Ishikawa (cell line): ENCODE data around the gene DHDDS.

Experiments used
- CEBPB ChIP-seq: IDR thresholded peaks from 2 replicates; pipeline ENCODE4 v1.6.1; 2012
- CREB1 ChIP-seq: IDR thresholded peaks from 2 replicates; pipeline ENCODE4 v1.6.1; 2012; ENCODE audit warnings: low read depth
- EGR1 ChIP-seq: IDR thresholded peaks from 2 replicates; pipeline ENCODE4 v1.6.1; 2012
- EP300 ChIP-seq: IDR thresholded peaks from 2 replicates; pipeline ENCODE4 v1.6.1; 2012; ENCODE audit warnings: borderline replicate concordance
- FOXM1 ChIP-seq: IDR thresholded peaks from 2 replicates; pipeline ENCODE4 v1.6.1; 2012; ENCODE audit warnings: low read depth, borderline replicate concordance
- NFIC ChIP-seq: IDR thresholded peaks from 2 replicates; pipeline ENCODE4 v1.6.1; 2012
- RAD21 ChIP-seq: IDR thresholded peaks from 2 replicates; pipeline ENCODE4 v1.6.1; 2012; ENCODE audit warnings: low read depth
- TAF1 ChIP-seq: IDR thresholded peaks from 2 replicates; pipeline ENCODE4 v1.6.1; 2012; ENCODE audit warnings: low read depth, mild to moderate bottlenecking
- TCF12 ChIP-seq: IDR thresholded peaks from 2 replicates; pipeline ENCODE4 v1.6.1; 2012; ENCODE audit warnings: low read depth
- TEAD4 ChIP-seq: IDR thresholded peaks from 2 replicates; pipeline ENCODE4 v1.6.1; 2012
- YY1 ChIP-seq: IDR thresholded peaks from 2 replicates; pipeline ENCODE4 v1.6.1; 2012; ENCODE audit warnings: low read depth
- ZBTB7A ChIP-seq: IDR thresholded peaks from 2 replicates; pipeline ENCODE4 v1.6.1; 2012; ENCODE audit warnings: low read depth
- TF ChIP-seq, protein P1 (sequence below): IDR thresholded peaks from 2 replicates; pipeline ENCODE4 v1.6.1; 2012; ENCODE audit warnings: low read depth, mild to moderate bottlenecking
- TF ChIP-seq, protein P2 (sequence below): IDR thresholded peaks from 2 replicates; pipeline ENCODE4 v1.6.1; 2012
- TF ChIP-seq, protein P3 (sequence below): IDR thresholded peaks from 2 replicates; pipeline ENCODE4 v1.6.1; 2012

DHDDS gene

DNA sequence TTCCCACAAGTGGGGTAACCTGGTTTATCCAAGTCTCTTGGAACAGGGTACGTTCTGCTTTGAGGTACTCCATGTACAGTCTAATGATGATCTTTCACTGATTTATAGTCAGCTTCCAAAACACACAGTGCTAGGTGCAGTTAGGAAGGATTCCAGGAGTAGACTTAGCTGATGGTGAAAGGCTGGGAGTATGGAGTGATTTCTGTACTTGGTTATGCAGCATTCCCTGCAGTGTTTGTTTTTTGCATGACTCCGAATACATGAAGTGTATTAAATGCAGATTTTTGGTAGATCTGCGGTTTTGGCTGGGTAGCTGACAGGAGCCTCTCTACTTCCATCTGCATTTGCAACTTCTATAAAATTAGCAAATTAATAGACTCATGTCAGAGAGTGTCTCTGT lies 43.9 kb downstream of the DHDDS start:
- TF ChIP-seq TEAD4 = no peak
- TF ChIP-seq, protein P1, sequence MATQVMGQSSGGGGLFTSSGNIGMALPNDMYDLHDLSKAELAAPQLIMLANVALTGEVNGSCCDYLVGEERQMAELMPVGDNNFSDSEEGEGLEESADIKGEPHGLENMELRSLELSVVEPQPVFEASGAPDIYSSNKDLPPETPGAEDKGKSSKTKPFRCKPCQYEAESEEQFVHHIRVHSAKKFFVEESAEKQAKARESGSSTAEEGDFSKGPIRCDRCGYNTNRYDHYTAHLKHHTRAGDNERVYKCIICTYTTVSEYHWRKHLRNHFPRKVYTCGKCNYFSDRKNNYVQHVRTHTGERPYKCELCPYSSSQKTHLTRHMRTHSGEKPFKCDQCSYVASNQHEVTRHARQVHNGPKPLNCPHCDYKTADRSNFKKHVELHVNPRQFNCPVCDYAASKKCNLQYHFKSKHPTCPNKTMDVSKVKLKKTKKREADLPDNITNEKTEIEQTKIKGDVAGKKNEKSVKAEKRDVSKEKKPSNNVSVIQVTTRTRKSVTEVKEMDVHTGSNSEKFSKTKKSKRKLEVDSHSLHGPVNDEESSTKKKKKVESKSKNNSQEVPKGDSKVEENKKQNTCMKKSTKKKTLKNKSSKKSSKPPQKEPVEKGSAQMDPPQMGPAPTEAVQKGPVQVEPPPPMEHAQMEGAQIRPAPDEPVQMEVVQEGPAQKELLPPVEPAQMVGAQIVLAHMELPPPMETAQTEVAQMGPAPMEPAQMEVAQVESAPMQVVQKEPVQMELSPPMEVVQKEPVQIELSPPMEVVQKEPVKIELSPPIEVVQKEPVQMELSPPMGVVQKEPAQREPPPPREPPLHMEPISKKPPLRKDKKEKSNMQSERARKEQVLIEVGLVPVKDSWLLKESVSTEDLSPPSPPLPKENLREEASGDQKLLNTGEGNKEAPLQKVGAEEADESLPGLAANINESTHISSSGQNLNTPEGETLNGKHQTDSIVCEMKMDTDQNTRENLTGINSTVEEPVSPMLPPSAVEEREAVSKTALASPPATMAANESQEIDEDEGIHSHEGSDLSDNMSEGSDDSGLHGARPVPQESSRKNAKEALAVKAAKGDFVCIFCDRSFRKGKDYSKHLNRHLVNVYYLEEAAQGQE = no peak
- no peak for TF ChIP-seq CREB1
- TF ChIP-seq EP300 = no peak
- TF ChIP-seq ZBTB7A = no peak
- no peak for TF ChIP-seq RAD21
- no peak for TF ChIP-seq CEBPB
- no peak for TF ChIP-seq TAF1
- TF ChIP-seq, protein P2, sequence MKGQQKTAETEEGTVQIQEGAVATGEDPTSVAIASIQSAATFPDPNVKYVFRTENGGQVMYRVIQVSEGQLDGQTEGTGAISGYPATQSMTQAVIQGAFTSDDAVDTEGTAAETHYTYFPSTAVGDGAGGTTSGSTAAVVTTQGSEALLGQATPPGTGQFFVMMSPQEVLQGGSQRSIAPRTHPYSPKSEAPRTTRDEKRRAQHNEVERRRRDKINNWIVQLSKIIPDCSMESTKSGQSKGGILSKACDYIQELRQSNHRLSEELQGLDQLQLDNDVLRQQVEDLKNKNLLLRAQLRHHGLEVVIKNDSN = no peak
- no peak for TF ChIP-seq YY1
- no peak for TF ChIP-seq FOXM1
- TF ChIP-seq TCF12 = no peak
- TF ChIP-seq NFIC = no peak
- TF ChIP-seq, protein P3, sequence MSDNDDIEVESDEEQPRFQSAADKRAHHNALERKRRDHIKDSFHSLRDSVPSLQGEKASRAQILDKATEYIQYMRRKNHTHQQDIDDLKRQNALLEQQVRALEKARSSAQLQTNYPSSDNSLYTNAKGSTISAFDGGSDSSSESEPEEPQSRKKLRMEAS = no peak
- TF ChIP-seq EGR1 = no peak

DNA sequence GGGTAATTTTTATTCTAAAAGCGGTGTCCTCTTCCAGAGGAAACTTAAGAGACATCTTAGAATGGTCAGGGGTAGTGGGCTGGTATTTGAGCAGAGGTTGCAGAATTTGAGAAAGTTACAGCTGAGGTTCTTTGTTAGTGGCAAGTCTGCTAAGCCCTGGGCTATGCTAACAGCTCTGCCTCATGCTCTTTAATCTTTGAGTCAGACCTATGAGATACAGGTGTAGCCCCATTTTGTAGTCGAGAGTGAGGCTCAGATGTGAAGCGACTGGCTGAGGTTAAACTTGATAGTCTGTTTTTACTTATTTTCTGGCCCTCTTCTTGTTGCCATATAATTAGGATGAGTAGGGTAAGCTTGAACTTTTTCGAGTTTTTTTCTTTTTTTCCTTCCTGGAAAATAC lies 44.8 kb downstream of the DHDDS start:
- TF ChIP-seq YY1 = no peak
- TF ChIP-seq CEBPB = no peak
- no peak for TF ChIP-seq NFIC
- TF ChIP-seq, protein P1 = no peak
- no peak for TF ChIP-seq ZBTB7A
- no peak for TF ChIP-seq RAD21
- TF ChIP-seq EGR1 = no peak
- no peak for TF ChIP-seq FOXM1
- no peak for TF ChIP-seq TCF12
- no peak for TF ChIP-seq TAF1
- TF ChIP-seq, protein P2 = no peak

DNA sequence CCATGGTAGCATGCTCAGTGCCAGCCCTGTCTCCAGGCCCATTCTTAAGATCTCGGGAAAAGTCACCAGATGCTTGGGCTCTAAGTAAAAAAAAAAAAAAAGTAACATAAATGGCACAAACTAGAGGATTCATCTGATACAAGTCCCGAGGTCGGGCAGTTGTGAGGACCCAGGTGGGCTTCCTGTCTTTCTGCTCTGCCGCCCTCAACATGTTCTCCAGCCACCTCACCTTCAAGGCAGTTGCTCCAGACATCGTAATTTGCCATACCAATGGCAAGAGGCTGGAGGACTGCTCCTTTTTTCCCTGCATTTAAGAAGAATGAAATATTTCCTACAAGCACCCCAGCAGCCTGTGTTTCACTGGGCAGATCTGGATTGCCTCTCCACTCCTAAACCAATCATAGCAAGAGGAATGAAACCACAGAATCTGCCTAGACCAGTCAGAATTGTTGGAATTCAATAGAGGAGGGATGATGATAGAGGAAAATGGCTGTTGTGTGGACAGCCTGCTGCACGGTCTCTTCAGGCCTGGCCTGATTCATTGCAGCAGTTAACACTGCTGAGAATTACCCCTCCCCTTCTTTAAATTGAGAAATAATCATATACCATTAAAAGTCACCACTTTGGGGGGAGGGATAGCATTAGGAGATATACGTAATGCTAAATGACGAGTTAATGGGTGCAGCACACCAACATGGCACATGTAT lies 45.5 kb downstream of the DHDDS start:
- TF ChIP-seq RAD21 (no peak), EP300 (no peak), NFIC (no peak), TCF12 (no peak), TAF1 (no peak), CEBPB (no peak), TEAD4 (no peak), YY1 (no peak), EGR1 (no peak), ZBTB7A (no peak)
- TF ChIP-seq, protein P1 = no peak
- TF ChIP-seq, protein P3 = no peak
- TF ChIP-seq, protein P2 = no peak

DNA sequence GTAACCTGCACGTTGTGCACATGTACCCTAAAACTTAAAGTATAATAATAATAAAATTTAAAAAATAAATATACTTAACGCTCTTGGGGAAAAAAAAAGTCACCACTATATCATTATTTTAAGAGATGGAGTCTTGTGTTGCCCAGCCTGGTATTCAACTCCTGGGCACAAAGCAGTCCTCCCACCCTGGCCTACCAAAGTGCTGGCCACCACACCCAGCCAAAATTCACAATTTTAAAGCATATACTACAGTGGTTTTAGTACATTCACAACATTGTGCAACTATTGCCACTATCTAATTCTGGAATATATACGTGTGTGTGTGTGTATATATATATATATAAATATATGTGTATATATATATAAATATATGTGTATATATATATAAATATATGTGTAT lies 46.0 kb downstream of the DHDDS start:
- TF ChIP-seq TCF12 (no peak), RAD21 (no peak), FOXM1 (no peak), ZBTB7A (no peak), NFIC (no peak), EP300 (no peak), CEBPB (no peak), TEAD4 (no peak)
- TF ChIP-seq, protein P2 = no peak
